ENCODE data around the gene ATG4D.
"Not testable (repeated sequence)": the region's sequence is repeated elsewhere in the genome, so short reads cannot be mapped to it uniquely, and the experiment has no call there.

Gene ATG4D

DNA sequence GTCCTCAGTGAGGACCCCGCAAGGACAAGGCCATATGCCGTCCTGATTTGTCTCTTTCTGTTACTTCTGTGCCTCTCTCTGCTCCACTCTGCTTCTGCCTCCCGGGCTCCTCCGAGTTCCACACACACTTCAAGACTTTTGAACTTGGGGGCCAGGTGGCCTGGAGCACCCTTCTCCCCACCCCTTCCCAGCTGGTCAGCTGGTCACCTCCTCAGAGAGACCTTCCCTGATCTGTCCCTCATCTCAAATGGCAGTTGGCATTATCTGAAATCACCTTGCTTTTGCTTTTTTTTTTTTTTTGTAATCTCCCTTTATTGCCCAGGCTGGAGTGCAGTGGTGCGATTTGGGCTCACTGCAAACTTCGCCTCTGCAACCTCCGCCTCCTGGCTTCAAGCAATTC, 24.3 kb upstream of the ATG4D start:
- DNase-seq (ENCODE audit: low spot score): no peak

DNA sequence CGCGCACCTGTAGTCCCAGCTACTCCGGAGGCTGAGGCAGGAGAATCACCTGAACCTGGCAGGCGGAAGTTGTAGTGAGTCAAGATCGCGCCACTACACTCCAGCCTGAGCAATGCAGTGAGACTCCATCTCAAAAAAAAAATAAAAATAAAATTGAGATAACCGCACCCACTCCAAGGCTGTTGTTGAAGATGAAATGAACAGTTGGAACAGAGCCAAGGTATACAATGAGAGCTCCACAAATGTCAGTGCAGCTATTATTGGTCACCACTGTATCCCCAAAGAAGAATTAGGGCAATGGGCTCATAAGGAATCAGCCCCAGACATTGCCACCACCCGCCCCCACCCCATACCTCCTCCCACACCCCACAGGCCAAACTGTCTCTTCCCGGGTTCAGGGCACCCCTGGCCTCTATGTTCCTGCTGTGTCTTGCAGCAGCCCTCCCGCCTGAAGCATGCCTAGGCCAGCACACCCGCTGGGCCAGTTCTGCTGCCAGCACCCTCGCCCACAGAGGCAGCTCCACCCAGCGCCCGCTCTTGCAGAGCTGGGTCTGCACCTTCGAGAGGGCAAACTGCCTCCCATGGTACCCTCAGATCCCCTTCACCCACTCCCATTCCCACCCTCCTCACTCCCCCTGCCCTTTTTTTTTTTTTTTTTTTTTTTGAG, 22.9 kb upstream of the ATG4D start:
- DNase-seq (ENCODE audit: low spot score): no peak

DNA sequence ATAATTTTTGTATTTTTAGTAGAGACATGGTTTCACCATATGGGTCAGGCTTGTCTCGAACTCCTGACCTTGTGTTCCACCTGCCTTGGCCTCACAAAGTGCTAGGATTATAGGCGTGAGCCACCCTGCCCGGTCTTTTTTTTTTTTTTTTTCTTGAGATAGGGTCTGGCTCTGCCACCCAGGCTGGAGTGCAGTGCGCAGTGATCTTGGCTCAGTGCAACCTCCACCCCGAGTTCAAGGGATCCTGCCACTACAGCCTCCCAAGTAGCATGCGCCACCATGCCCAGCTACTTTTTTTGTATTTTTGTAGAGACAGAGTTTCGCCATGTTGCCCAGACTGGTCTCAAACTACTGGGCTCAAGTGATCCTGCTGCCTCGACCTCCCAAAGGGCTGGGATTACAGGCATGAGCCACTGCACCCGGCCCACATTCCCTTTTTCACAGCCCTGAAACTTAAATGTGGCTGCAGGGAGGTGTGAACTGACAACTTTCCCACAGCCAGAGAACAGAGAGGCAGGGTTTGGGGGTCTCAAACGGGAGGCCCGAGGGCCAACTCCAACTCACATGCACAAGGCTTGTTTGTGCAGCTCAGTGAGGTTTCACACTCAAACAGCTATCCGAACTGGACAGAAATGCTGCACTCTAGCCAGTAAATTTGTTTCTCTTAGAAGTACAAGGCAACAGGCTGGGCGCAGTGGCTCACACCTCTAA, 22.1 kb upstream of the ATG4D start:
- DNase-seq (ENCODE audit: low spot score): no peak

DNA sequence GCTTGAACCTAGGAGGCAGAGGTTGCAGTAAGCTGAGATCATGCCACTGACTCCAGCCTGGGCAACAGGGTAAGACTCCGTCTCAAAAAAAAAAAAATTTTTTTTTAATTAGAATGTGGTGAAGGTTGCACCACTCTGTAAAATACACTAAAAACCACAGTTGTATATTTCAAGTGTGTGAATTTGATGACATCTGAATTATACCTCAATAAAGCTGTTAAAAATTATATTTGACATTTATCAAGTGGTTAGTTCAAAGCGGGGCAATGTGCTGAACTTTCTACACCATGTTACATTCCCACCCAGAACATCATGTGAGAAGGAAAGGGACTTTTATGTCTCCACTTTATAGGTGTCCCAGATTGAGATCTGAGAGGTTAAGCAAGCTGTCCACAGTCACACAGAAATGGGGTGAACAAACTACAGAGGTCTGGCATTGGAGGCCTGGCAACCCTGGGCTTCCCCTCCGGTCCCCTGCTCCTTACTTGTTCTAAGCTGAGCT, 20.5 kb upstream of the ATG4D start:
- no peak for DNase-seq (ENCODE audit: low spot score)

DNA sequence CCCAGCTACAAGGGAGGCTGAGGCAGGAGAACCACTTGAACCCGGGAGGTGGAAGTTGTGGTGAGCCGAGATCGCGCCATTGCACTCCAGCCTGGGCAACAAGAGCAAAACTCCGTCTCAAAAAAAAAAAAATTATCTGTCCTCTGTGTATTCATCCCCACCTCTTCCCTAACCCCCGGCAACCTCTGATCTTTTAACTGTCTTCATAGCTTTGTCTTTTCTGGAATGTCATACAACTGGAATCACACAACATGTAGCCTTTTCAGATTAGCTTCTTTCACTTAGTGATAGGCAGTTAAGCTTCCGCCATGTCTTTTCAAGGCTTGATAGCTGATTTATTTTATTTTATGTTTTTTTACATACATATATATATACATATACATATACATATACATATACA, 18.1 kb upstream of the ATG4D start:
- DNase-seq (ENCODE audit: low spot score): no peak

DNA sequence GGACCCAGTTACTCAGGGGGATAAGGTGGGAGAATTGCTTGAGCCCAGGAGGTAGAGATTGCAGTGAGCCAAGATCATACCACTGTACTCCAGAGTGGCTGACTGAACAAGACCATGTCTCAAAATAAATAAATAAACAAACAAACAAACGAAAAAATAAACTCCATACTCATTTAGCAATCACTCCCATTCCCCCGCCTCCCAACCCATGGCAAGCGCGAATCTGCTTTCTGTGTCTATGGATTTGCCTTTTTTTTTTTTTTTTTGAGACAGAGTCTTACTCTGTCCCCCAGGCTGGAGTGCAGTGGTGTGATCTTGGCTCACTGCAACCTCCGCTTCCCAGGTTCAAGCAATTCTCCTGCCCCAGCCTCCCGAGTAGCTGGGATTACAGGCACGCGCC, 16.8 kb upstream of the ATG4D start:
- DNase-seq (ENCODE audit: low spot score): not testable (repeated sequence)

DNA sequence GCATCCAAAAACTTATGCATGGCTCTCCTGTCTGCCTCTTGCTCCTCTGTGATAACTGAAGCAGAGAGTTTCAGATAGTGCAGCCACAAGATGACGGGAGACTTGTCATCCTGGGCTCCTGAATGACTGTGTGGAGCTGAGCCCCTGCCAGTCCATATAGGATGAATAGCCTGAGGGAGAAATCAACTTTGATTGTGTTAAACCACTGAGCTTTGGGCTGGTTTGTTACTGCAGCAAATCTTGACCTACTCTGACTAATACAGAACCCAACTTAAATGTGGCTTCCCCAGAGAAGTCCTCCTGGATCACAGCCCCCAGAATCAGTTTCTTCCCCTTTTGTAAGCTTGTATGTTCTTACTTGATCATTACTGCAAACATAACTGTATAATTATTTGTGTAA, 11.2 kb upstream of the ATG4D start:
- no peak for DNase-seq (ENCODE audit: low spot score)

DNA sequence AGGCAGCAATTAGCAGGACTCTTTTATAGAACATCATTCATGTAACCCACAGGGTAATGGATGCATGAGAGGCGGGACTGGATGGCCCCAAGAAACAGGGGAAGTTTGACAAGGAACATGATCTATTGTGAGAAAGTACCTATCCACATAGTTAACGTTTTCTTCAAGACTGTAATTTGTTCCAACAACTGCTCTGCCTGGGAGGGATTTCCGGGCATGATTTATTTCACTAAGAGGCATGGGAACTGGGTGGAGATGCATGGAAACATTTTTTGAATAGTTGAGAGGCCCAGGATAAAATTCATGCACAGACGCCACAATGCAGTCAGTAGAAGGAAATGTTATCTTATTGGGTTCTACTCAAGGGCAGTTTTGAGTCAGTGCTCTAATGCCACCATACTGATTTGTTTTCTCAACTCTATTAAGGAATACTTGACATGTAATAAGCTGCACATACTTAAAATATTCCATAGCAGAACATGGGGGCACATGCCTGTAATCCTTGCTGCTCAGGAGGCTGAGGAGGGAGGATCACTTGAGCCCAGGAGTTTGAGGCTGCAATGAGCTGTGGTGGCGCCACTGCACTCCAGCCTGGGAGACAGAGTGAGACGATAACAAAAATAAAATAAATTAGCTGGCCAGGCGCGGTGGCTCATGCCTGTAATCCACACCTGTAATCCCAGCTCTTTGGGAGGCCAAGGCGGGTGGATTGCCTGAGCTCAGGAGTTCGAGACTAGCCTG, 9.9 kb upstream of the ATG4D start:
- no peak for DNase-seq (ENCODE audit: low spot score)

DNA sequence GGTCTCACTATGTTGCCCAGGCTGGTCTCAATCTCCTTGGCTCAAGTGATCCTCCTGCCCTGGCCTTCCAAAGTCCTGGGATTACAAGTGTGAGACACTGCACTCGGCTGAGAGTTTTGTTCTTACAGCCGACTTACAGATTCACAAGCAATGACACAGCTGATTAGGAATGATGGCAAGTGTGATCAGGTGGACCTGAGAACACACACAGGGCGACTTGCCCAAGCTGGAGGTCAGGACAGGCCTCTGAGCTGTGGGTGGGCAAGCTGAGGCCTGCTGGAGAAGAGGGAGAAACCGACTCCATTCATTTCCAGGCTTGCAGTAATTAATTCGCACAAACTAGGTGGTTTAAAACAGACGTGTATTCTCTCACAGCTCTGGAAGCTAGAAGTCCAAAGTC, 8.1 kb upstream of the ATG4D start:
- DNase-seq (ENCODE audit: low spot score): no peak

DNA sequence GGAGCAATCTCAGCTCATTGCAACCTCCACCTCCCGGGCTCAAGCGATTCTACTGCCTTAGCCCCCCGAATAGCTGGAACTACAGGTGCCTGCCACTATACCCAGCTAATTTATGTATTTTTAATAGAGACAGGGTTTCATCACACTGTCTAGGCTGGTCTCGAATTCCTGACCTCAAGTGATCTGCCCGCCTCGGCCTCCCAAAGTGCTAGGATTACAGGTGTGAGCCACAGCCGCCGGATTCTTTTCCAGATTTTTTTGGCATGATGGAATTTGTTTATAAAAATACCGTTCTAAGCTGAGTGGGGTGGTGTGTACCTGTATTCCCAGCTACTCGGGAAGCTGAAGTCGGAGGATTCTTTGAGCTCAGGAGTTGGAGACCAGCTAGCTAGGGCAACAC, 6.0 kb upstream of the ATG4D start:
- DNase-seq (ENCODE audit: low spot score): no peak

DNA sequence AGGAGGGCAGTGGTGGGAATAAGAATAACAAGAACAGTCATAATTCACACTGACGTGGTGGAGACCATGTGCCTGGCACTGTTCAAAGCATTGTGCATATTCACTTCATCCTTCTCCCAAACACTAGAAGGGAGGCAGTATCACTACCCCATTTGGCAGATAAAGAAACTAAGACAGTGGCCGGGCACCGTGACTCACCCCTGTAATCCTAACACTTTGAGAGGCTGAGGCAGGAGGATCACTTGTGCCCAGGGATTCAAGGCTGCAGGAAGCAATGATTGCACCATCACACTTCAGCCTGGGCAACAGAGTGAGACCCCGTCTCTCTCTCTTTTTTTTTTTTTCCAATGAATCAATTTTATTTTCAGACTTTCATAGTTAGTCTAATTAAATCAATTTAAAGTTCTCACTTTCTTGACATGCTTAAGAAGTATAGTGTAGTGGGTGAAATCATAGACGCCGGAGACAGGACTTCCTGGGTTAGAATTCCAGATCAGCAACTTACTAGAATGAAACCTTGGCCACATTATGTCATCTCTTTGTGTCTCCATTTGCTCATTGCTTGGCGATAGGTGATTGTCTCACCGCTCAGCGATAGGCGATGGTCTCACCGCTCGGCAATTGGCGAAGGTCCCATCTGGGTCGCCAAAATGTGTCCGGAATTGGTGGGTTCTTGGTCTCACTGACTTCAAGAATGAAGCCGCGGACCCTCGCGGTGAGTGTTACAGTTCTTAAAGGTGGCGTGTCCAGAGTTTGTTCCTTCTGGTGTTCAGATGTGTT, 5.3 kb upstream of the ATG4D start:
- DNase-seq (ENCODE audit: low spot score): no peak

DNA sequence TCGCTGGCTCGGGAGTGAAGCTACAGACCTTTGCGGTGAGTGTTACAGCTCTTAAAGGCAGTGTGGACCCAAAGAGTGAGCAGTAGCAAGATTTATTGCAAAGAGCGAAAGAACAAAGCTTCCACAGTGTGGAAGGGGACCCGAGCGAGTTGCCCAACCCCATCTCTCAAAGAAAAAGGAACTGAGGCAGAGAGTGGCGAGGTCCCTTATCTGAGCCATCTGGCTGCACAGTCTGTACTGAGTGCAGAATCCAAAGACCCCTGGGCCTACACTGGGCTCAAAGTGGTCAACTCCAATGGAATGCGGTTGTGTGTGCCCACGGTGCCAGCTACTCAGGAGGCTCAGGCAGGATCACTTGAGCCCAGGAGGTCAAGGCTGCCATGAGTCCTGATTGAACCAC, 4.7 kb upstream of the ATG4D start:
- DNase-seq (ENCODE audit: low spot score): not testable (repeated sequence)

DNA sequence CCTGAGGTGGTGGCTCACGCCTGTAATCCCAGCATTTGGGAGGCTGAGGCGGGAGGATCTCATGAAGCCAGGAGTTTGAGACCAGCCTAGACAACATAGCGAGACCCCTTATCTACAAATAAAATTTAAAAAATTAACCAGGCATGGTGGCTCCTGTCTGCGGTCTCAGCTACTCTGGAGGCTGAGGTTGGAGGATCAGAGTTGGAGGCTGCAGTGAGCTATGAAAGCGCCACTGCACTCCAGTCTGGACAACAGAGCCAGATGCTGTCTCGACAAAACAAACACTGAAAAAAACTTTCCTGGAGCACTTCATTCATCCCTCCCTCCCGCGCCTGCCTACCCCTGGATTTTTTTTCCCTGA, 665 bp upstream of the ATG4D start:
- DNase-seq (ENCODE audit: low spot score): no peak

DNA sequence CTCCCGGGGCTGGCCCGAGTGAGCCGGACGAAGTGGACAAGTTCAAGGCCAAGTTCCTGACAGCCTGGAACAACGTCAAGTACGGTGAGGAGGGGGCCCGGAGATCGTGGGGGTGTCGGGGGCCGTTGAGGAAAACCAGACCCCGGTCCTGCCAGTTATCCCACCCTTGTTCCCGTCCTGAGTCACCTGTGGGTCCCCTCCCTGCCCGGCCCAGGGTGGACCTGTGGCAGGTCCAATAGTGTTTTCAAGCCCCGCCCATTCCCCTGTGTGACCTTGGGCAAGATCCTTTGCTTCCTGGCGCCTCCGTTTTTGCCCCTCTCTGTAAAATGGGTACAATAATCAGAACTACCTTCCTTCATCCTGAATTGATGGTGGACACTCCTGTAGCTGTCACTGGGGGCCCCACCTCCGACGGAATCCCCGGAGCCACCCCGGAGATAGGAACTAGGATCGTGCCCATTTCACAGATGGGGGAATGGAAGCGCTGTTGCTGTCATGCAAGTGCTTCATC, 593 bp downstream of the ATG4D start:
- DNase-seq (ENCODE audit: low spot score): no peak

DNA sequence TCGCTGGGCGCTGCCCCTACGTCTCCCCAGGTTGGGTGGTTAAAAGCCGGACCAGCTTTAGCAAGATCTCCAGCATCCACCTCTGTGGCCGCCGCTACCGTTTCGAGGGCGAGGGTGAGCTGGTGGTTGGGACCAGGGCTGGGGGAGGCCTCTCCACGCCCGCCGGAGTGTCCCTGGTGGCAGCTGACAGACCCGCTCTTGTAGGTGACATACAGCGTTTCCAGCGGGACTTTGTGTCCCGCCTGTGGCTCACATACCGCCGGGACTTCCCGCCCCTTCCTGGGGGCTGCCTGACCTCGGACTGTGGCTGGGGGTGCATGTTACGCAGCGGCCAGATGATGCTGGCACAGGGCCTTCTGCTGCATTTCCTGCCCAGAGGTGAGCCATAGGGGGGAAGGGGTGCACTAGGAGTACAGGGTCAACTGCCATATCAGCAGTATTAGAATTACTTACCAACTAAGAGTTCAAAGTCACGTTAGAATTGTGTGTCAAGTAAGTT, 1.1 kb downstream of the ATG4D start:
- DNase-seq (ENCODE audit: low spot score): no peak

DNA sequence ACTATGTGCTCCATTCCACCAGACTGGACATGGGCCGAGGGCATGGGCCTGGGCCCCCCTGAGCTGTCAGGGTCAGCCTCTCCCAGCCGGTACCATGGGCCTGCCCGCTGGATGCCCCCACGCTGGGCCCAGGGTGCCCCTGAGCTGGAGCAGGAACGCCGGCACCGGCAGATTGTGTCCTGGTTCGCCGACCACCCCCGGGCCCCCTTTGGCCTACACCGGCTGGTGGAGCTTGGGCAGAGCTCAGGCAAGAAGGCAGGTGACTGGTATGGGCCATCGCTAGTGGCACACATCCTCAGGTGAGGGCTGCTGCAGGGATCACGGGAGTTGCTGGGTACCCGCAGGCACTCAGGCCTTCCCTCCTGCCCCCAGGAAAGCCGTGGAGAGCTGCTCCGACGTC, 3.1 kb downstream of the ATG4D start:
- DNase-seq (ENCODE audit: low spot score): no peak

DNA sequence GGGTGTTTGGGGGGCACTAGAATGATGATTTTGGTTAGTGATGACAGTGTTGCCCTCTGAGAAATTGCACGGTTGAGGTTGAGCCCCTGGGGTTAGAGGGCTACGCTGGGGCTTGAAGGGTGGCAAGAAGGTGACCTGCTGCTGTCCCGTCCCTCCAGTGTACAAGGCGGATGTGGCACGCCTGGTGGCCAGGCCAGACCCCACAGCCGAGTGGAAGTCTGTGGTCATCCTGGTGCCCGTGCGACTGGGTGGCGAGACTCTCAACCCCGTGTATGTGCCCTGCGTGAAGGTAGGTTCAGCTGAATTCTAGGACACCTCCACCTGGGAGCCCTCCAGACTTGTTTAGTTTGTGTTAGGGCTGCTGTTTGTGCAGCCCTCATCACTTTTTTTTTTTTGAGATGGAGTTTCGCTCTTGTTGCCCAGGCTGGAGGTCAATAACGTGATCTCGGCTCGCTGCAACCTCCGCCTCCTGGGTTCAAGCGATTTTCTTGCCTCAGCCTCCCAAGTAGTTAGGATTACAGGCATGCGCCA, 5.1 kb downstream of the ATG4D start:
- no peak for DNase-seq (ENCODE audit: low spot score)

DNA sequence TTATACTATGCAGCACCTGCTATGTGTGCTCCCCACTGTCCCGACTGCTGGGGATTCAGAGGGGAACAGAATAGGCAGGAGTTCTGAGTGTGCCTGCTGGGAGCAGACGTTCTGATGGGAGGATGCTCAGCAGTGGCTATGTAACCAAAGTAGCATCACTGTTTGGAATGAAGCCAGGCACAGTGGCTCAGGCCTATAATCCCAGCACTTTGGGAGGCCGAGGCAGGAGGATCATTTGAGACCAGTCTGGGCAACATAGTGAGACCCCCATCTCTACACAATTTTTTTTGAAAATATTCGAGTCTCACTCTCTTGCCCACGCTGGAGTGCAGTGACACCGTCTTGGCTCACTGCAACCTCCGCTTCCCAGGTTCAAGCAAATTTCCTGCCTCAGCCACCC, 6.0 kb downstream of the ATG4D start:
- DNase-seq (ENCODE audit: low spot score): no peak

DNA sequence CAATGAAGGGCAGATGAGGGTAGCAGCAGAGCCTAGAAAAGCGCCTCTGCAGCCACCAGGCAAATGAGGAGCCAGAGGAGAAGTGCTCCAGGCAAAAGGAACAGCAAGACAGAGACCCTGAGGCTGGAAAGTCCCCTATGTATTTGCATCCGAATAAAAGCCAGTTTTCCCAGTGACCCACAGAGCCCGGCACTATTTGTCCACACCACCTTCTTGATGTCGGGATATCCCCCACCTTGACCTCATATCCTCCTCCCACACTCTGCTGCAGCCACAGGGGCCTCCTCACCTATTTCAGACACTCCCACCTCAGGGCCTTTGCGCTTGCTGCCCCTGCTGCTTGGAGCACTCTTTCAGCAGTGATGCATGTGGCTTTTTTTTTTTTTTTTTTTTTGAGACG, 6.6 kb downstream of the ATG4D start:
- no peak for DNase-seq (ENCODE audit: low spot score)

DNA sequence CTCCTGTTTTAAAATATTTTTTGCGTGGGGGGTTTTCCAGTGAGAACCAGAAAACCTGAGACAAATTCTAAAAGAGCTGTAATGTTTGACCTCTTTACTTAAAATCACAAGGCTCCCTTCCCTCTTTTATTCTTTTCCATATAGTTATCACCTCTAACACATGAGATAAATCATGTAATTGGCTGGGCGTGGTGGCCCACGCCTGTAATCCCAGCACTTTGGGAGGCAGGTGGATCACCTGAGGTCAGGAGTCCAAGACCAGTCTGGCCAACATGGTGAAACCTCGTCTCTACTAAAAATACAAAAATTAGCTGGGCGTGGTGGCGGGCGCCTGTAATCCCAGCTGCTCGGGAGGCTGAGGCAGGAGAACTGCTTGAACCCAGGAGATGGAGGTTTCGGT, 7.3 kb downstream of the ATG4D start:
- DNase-seq (ENCODE audit: low spot score): not testable (repeated sequence)

DNA sequence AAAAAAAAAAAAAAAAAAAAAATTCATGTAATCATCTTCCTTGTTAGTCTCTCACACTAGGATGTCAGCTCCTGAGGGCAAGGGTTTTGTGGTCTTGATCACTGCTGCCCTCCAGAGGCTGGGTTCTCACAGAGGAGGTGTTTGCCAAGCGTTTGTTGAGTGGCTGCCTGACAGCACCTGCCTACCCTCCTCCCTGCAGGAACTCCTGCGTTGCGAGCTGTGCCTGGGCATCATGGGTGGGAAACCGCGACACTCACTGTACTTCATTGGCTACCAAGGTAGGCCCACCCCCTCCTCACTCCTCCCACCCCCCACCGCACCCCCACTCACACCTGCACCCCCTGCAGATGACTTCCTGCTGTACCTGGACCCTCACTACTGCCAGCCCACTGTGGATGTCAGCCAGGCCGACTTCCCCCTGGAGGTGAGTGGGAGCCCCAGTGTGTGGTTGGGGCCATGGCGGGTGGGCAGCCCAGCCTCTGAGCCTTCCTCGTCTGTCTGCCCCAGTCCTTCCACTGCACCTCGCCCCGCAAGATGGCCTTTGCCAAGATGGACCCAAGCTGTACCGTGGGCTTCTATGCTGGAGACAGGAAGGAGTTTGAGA, 8.1 kb downstream of the ATG4D start:
- DNase-seq (ENCODE audit: low spot score): no peak
